ENCODE results near the gene SLC44A4. TPM values are rescaled to one million over a fixed set of nuclear protein-coding genes. Genes with fewer than 3 reads are reported as not detected.
A peak's percentile ranks its signal among the peaks of the same experiment; 100 is the strongest.

The SLC44A4 gene
- total RNA-seq, 2 donors from 2014 or later: 7.3 to 19.2 TPM

DNA sequence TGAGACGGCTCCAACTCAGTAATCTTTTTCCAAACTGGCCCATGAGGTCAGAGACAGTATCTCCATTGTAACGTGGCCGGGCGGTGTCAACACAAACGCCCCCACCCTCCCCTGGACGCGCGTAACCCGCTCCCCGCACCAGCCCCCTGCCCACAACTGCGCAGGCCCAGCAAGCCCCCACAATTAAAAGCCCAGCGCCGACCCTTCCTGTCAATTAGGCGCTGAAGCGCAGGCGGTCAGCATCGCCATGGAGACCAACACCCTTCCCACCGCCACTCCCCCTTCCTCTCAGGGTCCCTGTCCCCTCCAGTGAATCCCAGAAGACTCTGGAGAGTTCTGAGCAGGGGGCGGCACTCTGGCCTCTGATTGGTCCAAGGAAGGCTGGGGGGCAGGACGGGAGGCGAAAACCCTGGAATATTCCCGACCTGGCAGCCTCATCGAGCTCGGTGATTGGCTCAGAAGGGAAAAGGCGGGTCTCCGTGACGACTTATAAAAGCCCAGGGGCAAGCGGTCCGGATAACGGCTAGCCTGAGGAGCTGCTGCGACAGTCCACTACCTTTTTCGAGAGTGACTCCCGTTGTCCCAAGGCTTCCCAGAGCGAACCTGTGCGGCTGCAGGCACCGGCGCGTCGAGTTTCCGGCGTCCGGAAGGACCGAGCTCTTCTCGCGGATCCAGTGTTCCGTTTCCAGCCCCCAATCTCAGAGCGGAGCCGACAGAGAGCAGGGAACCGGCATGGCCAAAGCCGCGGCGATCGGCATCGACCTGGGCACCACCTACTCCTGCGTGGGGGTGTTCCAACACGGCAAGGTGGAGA is 63.6 kb downstream of the SLC44A4 start, which contains the start of the genes HSPA1A and HSPA1L:
Gene HSPA1A (plus strand): TSS at position 519 of the 814 bp plus-strand sequence. CDS start 214 bp downstream, at position 733.
Gene HSPA1L (minus strand): TSS at position 259 of the 814 bp plus-strand sequence. CDS start 3,311 bp downstream, outside the sequence.
- no peaks in the 10 kb centered on the region for H3K27me3 ChIP-seq
- H3K36me3 ChIP-seq (replicated peaks in 1 of 2; ENCODE audit: insufficient read depth in 1 of 2, low read depth in 2 of 2): no peaks in the 10 kb centered on the region
- intact Hi-C loops (cut with DNase I): no loop called here
- H3K27ac ChIP-seq: peak within 1 kb of the TSS; percentile 88 to 100 (median 94)
- ATAC-seq: peak; percentile 76
- H3K4me3 ChIP-seq: peak within 1 kb of the TSS in 1 of 2 donors; percentile 36
- H3K4me1 ChIP-seq: peaks cover 44% of the 10 kb centered on the region
- TF ChIP-seq, protein P1, sequence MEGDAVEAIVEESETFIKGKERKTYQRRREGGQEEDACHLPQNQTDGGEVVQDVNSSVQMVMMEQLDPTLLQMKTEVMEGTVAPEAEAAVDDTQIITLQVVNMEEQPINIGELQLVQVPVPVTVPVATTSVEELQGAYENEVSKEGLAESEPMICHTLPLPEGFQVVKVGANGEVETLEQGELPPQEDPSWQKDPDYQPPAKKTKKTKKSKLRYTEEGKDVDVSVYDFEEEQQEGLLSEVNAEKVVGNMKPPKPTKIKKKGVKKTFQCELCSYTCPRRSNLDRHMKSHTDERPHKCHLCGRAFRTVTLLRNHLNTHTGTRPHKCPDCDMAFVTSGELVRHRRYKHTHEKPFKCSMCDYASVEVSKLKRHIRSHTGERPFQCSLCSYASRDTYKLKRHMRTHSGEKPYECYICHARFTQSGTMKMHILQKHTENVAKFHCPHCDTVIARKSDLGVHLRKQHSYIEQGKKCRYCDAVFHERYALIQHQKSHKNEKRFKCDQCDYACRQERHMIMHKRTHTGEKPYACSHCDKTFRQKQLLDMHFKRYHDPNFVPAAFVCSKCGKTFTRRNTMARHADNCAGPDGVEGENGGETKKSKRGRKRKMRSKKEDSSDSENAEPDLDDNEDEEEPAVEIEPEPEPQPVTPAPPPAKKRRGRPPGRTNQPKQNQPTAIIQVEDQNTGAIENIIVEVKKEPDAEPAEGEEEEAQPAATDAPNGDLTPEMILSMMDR (IDR thresholded peaks at IDR 0.05): peak in 2 of 7 experiments; percentile 8 to 10
- TF ChIP-seq POLR2A (IDR thresholded peaks at IDR 0.05): peak; percentile 99 to 100 (median 100)
- WGBS, 2 donors: 0% methylated on average over 54 of the region's 56 CpGs; no CpG with 5 or more reads in 1 of the 2 donors
- H3K9me3 ChIP-seq: no peaks in the 10 kb centered on the region
- peak; percentile 93 to 95 (median 94) for DNase-seq

DNA sequence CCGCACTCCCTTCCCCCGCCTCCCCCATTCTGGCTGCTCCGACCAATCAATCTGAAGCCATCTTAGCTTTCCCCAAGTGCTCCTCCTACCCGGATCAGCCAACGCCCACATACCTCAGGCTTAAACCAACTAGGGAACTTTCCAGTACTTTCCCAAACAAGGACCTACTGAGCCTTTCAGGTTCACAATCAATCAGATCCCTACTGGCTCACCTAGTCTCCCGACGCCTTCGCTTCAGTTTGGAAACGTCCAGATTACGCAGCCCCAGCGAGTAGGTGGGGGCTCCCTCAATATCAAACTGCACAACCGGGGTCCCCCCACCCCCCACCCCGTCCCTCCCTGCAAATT is 64.1 kb downstream of the SLC44A4 start:
- no peak overlapping the region for H3K4me3 ChIP-seq
- ATAC-seq (peak; percentile 89), DNase-seq (peak; percentile 94 to 98 (median 96))
- H3K27ac ChIP-seq: peak overlapping the region; percentile 88 to 100 (median 94)
- no peaks in the 10 kb centered on the region for H3K36me3 ChIP-seq (replicated peaks in 1 of 2; ENCODE audit: insufficient read depth in 1 of 2, low read depth in 2 of 2)
- no peaks in the 10 kb centered on the region for H3K27me3 ChIP-seq
- WGBS, 2 donors: 0% methylated on average over 5 to 13 of the region's 13 CpGs
- peaks cover 38% of the 10 kb centered on the region for H3K4me1 ChIP-seq
- intact Hi-C loops (cut with DNase I): no loop called here
- TF ChIP-seq, protein P1 (IDR thresholded peaks at IDR 0.05): no peak
- TF ChIP-seq POLR2A (IDR thresholded peaks at IDR 0.05): peak in 2 of 3 donors; percentile 1 to 31
- H3K9me3 ChIP-seq: no peaks in the 10 kb centered on the region

DNA sequence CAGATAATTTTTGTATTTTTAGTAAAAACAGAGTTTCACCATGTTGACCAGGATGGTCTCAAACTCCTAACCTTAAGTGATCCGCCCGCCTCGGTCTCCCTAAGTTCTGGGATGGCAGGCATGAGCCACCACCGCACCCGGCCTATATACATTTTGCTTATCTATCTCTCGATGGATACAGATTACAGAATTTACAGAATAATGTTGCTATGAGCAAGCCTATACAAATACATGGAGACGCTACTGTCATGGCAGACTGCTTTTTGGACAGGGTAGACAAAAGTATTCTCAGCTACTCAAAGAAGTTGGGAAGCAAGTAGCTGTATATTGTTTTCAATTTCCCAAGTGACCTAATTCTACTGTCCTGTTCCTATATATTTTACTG is 65.3 kb downstream of the SLC44A4 start:
- Histone ChIP-seq H3K4me1 (peaks cover 27% of the 10 kb centered on the region), H3K27ac (peak overlapping the region; percentile 66 to 100 (median 94)), H3K27me3 (no peaks in the 10 kb centered on the region), H3K36me3 (replicated peaks in 1 of 2; ENCODE audit: insufficient read depth in 1 of 2, low read depth in 2 of 2) (no peaks in the 10 kb centered on the region), H3K9me3 (no peaks in the 10 kb centered on the region), H3K4me3 (no peak overlapping the region)
- ATAC-seq (no peak), DNase-seq (no peak)
- WGBS, 2 donors: 85 to 88% methylated on average over 7 of the region's 7 CpGs
- TF ChIP-seq POLR2A (IDR thresholded peaks at IDR 0.05): no peak
- TF ChIP-seq, protein P1 (IDR thresholded peaks at IDR 0.05): no peak
- intact Hi-C loops (cut with DNase I): no loop called here

Small RNA genes within 50 kb of the gene (small RNA-seq; reads per million reads assigned to genes)
- gene SNORD48 (529 reads per million, percentile 98 among the genes with 10 or more reads in this experiment), gene SNORD52 (not detected)

Other genes with a start within 250 kb of the SLC44A4 start
- gene BAG6, start 226.3 kb downstream of the SLC44A4 start, total RNA-seq: 100 to 1,000 TPM; 101 to 128 TPM
- 1 to 10 TPM in 1 of 2 donors, not detected in 1; 1.6 TPM for gene APOM, start 223.1 kb downstream of the SLC44A4 start, total RNA-seq
- 10 to 100 TPM; 15.8 to 22.1 TPM for gene C6orf47, start 218.2 kb downstream of the SLC44A4 start, total RNA-seq
- gene GPANK1, start 214.0 kb downstream of the SLC44A4 start, total RNA-seq: 10 to 100 TPM in 1 of 2 donors, 1 to 10 TPM in 1; 8.9 to 10.9 TPM
- 100 to 1,000 TPM in 1 of 2 donors, 10 to 100 TPM in 1; 98.2 to 100 TPM for gene CSNK2B, start 212.9 kb downstream of the SLC44A4 start, total RNA-seq
- 1 to 10 TPM; 6.9 to 8.3 TPM for gene LY6G5B, start 209.0 kb downstream of the SLC44A4 start, total RNA-seq
- gene LY6G5C, start 197.9 kb downstream of the SLC44A4 start, total RNA-seq: 1 to 10 TPM in 1 of 2 donors, not detected in 1; 4.4 TPM
- 10 to 100 TPM; 24.7 to 38.1 TPM for gene ABHD16A, start 175.7 kb downstream of the SLC44A4 start, total RNA-seq
- not detected for gene LY6G6F, start 172.1 kb downstream of the SLC44A4 start, total RNA-seq
- not detected for gene LY6G6D, start 163.6 kb downstream of the SLC44A4 start, total RNA-seq
- gene LY6G6C, start 157.3 kb downstream of the SLC44A4 start, total RNA-seq: not detected
- not detected for gene MPIG6B, start 155.6 kb downstream of the SLC44A4 start, total RNA-seq
- 10 to 100 TPM; 23.6 to 40.5 TPM for gene DDAH2, start 149.7 kb downstream of the SLC44A4 start, total RNA-seq
- 10 to 100 TPM; 68.9 to 92.9 TPM for gene CLIC1, start 142.5 kb downstream of the SLC44A4 start, total RNA-seq
- gene MSH5, start 139.0 kb downstream of the SLC44A4 start, total RNA-seq: 10 to 100 TPM in 1 of 2 donors, 1 to 10 TPM in 1; 6.7 to 12.9 TPM
- 1 to 10 TPM; 2.0 to 2.6 TPM for gene SAPCD1, start 116.3 kb downstream of the SLC44A4 start, total RNA-seq
- 1 to 10 TPM; 4.2 to 6.3 TPM for gene VWA7, start 101.7 kb downstream of the SLC44A4 start, total RNA-seq
- gene VARS1, start 83.2 kb downstream of the SLC44A4 start, total RNA-seq: 10 to 100 TPM; 39.2 to 67.6 TPM
- gene LSM2, start 72.0 kb downstream of the SLC44A4 start, total RNA-seq: 10 to 100 TPM; 21.0 to 22.4 TPM
- 1 to 10 TPM in 1 of 2 donors, under 1 TPM in 1; 0.33 to 1.0 TPM for gene HSPA1L, start 63.7 kb downstream of the SLC44A4 start, total RNA-seq
- 10 to 100 TPM; 70.9 to 92.1 TPM for gene HSPA1A, start 63.5 kb downstream of the SLC44A4 start, total RNA-seq
- 100 to 1,000 TPM in 1 of 2 donors, 10 to 100 TPM in 1; 87.0 to 131 TPM for gene HSPA1B, start 51.3 kb downstream of the SLC44A4 start, total RNA-seq
- gene NEU1, start 16.2 kb downstream of the SLC44A4 start, total RNA-seq: 10 to 100 TPM; 29.3 to 30.6 TPM
- gene EHMT2, start 18.7 kb upstream of the SLC44A4 start, total RNA-seq: 10 to 100 TPM; 35.8 to 87.7 TPM
- gene ZBTB12, start 23.1 kb upstream of the SLC44A4 start, total RNA-seq: 1 to 10 TPM in 1 of 2 donors, not detected in 1; 2.1 TPM
- 1 to 10 TPM; 1.3 TPM for gene C2, start 48.7 kb upstream of the SLC44A4 start, total RNA-seq
- gene CFB, start 67.1 kb upstream of the SLC44A4 start, total RNA-seq: 10 to 100 TPM; 21.0 to 33.9 TPM
- gene NELFE, start 80.0 kb upstream of the SLC44A4 start, total RNA-seq: 10 to 100 TPM; 38.9 to 39.9 TPM
- gene SKIC2, start 80.2 kb upstream of the SLC44A4 start, total RNA-seq: 10 to 100 TPM; 30.9 to 52.1 TPM
- 10 to 100 TPM; 16.9 to 26.0 TPM for gene DXO, start 93.1 kb upstream of the SLC44A4 start, total RNA-seq
- 10 to 100 TPM; 60.3 to 65.9 TPM for gene C4A, start 103.1 kb upstream of the SLC44A4 start, total RNA-seq
- 10 to 100 TPM; 57.7 to 77.3 TPM for gene C4B, start 135.8 kb upstream of the SLC44A4 start, total RNA-seq
- gene CYP21A2, start 159.4 kb upstream of the SLC44A4 start, total RNA-seq: under 1 TPM in 1 of 2 donors, not detected in 1; 0.52 TPM
- gene TNXB, start 230.3 kb upstream of the SLC44A4 start, total RNA-seq: 10 to 100 TPM; 24.9 to 36.6 TPM
- 10 to 100 TPM; 26.5 to 32.3 TPM for gene ATF6B, start 249.2 kb upstream of the SLC44A4 start, total RNA-seq